ENCODE data around the gene PEAR1. TPM values are rescaled to one million over a fixed set of nuclear protein-coding genes. Genes with fewer than 3 reads are reported as not detected.
A peak's percentile ranks its signal among the peaks of the same experiment; 100 is the strongest.

PEAR1 gene
- total RNA-seq, 1 experiment from 2014 or later = 0.23 TPM

- DNase-seq (ENCODE audit: low read depth) = peak; percentile 19
These were observed 33.3 kb upstream of the PEAR1 start for GRCh38 chr1:156860113-156860627.

- DNase-seq (ENCODE audit: low read depth) = peak; percentile 26
These were observed 32.7 kb upstream of the PEAR1 start, which contains the start of gene NTRK1 for GRCh38 chr1:156860628-156861423. Gene NTRK1, plus strand, starts transcription at chr1:156860865. Its CDS starts 70 bp downstream, at chr1:156860935.

GRCh38 chr1:156862584-156862983, 30.9 kb upstream of the PEAR1 start:
- DNase-seq (ENCODE audit: low read depth) = no peak

- no peak for DNase-seq (ENCODE audit: low read depth)
These were observed 30.4 kb upstream of the PEAR1 start for GRCh38 chr1:156862997-156863599.

- no peak for DNase-seq (ENCODE audit: low read depth)
These were observed 29.9 kb upstream of the PEAR1 start for GRCh38 chr1:156863631-156864030.

GRCh38 chr1:156864796-156865195, 28.7 kb upstream of the PEAR1 start:
- DNase-seq (ENCODE audit: low read depth) = no peak

- no peak for DNase-seq (ENCODE audit: low read depth)
These were observed 28.3 kb upstream of the PEAR1 start for GRCh38 chr1:156865258-156865657.

- no peak for DNase-seq (ENCODE audit: low read depth)
These were observed 27.7 kb upstream of the PEAR1 start for GRCh38 chr1:156865865-156866248.

GRCh38 chr1:156866249-156866909, 27.1 kb upstream of the PEAR1 start:
- no peak for DNase-seq (ENCODE audit: low read depth)

- DNase-seq (ENCODE audit: low read depth) = no peak
These were observed 25.2 kb upstream of the PEAR1 start for GRCh38 chr1:156868341-156868740.

GRCh38 chr1:156869455-156869854, 24.1 kb upstream of the PEAR1 start:
- DNase-seq (ENCODE audit: low read depth) = no peak

- no peak for DNase-seq (ENCODE audit: low read depth)
These were observed 19.9 kb upstream of the PEAR1 start for GRCh38 chr1:156873659-156874058.

GRCh38 chr1:156874142-156874541, 19.4 kb upstream of the PEAR1 start:
- no peak for DNase-seq (ENCODE audit: low read depth)

GRCh38 chr1:156874572-156875340, 18.8 kb upstream of the PEAR1 start:
- no peak for DNase-seq (ENCODE audit: low read depth)

GRCh38 chr1:156875341-156875615, 18.2 kb upstream of the PEAR1 start:
- no peak for DNase-seq (ENCODE audit: low read depth)

- no peak for DNase-seq (ENCODE audit: low read depth)
These were observed 17.2 kb upstream of the PEAR1 start for GRCh38 chr1:156876281-156876680.

- no peak for DNase-seq (ENCODE audit: low read depth)
These were observed 15.9 kb upstream of the PEAR1 start for GRCh38 chr1:156877433-156878170.

- no peak for DNase-seq (ENCODE audit: low read depth)
These were observed 13.6 kb upstream of the PEAR1 start for GRCh38 chr1:156879876-156880275.

- no peak for DNase-seq (ENCODE audit: low read depth)
These were observed 13.0 kb upstream of the PEAR1 start for GRCh38 chr1:156880473-156880872.

GRCh38 chr1:156881101-156881500, 12.4 kb upstream of the PEAR1 start:
- DNase-seq (ENCODE audit: low read depth) = no peak

- no peak for DNase-seq (ENCODE audit: low read depth)
These were observed 11.9 kb upstream of the PEAR1 start for GRCh38 chr1:156881663-156882062.
